Ramos (cell line): ENCODE data around the gene NTSR2.

Source experiments
- in situ Hi-C: fragments of 300-500 bp; cut with MboI; formaldehyde crosslinking; loops from one replicate; pipeline ENCODE4 v1.14.3; 2022; ENCODE audit warnings: low sequenced_read_pairs; ENCODE audit not compliant: unreplicated experiment

NTSR2 gene

GRCh38 chr2:11680901-11681721, 11.1 kb upstream of the NTSR2 start:
- in situ Hi-C loops, result loop anchor here (25.0 kb wide), 1 partner anchor 1331 kb away; no protein-coding TSS in a partner anchor

GRCh38 chr2:11680182-11680900, 10.3 kb upstream of the NTSR2 start:
- in situ Hi-C loops, result loop anchor here (25.0 kb wide), 1 partner anchor 1332 kb away; no protein-coding TSS in a partner anchor

- in situ Hi-C loops, result loop anchor here (25.0 kb wide), 1 partner anchor 1333 kb away; no protein-coding TSS in a partner anchor
Observed at GRCh38 chr2:11679486-11680181, 9.6 kb upstream of the NTSR2 start.

- in situ Hi-C loops, result loop anchor here (25.0 kb wide), 1 partner anchor 1333 kb away; no protein-coding TSS in a partner anchor
Observed at GRCh38 chr2:11679016-11679415, 9.0 kb upstream of the NTSR2 start.

GRCh38 chr2:11678306-11678960, 8.4 kb upstream of the NTSR2 start:
- in situ Hi-C loops, result loop anchor here (25.0 kb wide), 1 partner anchor 1334 kb away; no protein-coding TSS in a partner anchor

- in situ Hi-C loops, result loop anchor here (25.0 kb wide), 1 partner anchor 1335 kb away; no protein-coding TSS in a partner anchor
Observed at GRCh38 chr2:11677136-11678055, 7.4 kb upstream of the NTSR2 start.

GRCh38 chr2:11676640-11677039, 6.6 kb upstream of the NTSR2 start:
- in situ Hi-C loops, result loop anchor here (25.0 kb wide), 1 partner anchor 1336 kb away; no protein-coding TSS in a partner anchor

GRCh38 chr2:11675423-11676112, 5.6 kb upstream of the NTSR2 start:
- in situ Hi-C loops, result loop anchor here (25.0 kb wide), 1 partner anchor 1337 kb away; no protein-coding TSS in a partner anchor

GRCh38 chr2:11674983-11675382, 5.0 kb upstream of the NTSR2 start:
- in situ Hi-C loops, result loop anchor here (25.0 kb wide), 1 partner anchor 1337 kb away; no protein-coding TSS in a partner anchor

GRCh38 chr2:11672407-11672806, 2.4 kb upstream of the NTSR2 start:
- in situ Hi-C loops, result no loop called here

GRCh38 chr2:11667866-11668637, 1.9 kb downstream of the NTSR2 start:
- in situ Hi-C loops, result no loop called here

GRCh38 chr2:11667194-11667593, 2.8 kb downstream of the NTSR2 start:
- in situ Hi-C loops, result no loop called here

GRCh38 chr2:11665510-11666362, 4.3 kb downstream of the NTSR2 start:
- in situ Hi-C loops, result no loop called here

- in situ Hi-C loops, result no loop called here
Observed at GRCh38 chr2:11665028-11665427, 5.0 kb downstream of the NTSR2 start.

GRCh38 chr2:11663427-11663826, 6.6 kb downstream of the NTSR2 start:
- in situ Hi-C loops, result no loop called here

GRCh38 chr2:11662882-11663281, 7.1 kb downstream of the NTSR2 start:
- in situ Hi-C loops, result no loop called here
